ENCODE data around the gene ADORA1.

ADORA1 gene

GRCh38 chr1:203213126-203213525 is 85.6 kb downstream of the ADORA1 start:
- DNase-seq (ENCODE audit: low read depth) = no peak

- DNase-seq (ENCODE audit: low read depth) = no peak
Observed at GRCh38 chr1:203214871-203215270, 87.3 kb downstream of the ADORA1 start.

- DNase-seq (ENCODE audit: low read depth) = no peak
Observed at GRCh38 chr1:203215573-203215972, 88.0 kb downstream of the ADORA1 start.

- DNase-seq (ENCODE audit: low read depth) = peak; percentile 70
Observed at GRCh38 chr1:203216274-203217138, 89.0 kb downstream of the ADORA1 start.
